Stimulated activated naive CD4-positive, alpha-beta T cell treated with Interleukin-2 at 50 U/mL for 16 hours (primary cell): ENCODE data around the gene BHLHA15.

Experiments
- DNase-seq: peaks from one replicate; lab custom pipeline; 2025; lab: John Stamatoyannopoulos, UW

The BHLHA15 gene

DNA sequence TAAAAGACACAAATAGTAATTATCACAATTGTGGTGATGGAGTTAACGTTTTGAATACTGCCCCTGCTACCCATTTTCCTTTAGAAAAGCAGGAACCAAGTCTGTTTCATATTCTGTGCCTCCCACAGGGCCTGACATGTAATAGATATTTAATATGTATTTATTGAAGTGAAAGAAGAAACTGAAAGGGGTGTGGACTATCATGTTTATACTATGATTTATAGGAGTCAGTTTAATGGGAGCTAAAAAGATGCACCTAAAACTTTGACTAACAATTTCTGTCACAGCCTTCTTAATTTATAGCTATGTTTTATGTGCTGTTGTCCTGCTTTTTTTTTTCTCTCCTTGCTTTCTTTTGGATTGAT is 24.1 kb upstream of the BHLHA15 start:
- no peak for DNase-seq

DNA sequence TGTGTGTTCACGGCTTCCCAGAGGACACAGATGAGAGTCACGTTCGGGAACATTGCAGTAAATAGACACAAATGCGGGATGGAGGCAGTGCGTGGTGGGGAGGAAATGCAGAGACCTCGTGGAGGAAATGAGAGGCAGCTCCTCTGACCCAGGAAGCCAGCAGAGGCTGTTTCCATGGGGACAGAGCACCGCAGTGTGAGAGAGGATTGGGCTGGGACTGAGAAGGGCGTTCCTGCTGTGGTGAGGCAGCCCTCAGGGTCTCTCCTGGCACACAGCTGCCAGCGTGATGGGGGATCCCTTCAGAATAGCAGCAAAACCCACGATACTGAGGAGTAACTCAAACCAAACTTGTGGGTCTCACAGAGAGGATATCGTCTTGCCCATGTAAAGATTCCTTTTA is 21.7 kb upstream of the BHLHA15 start:
- no peak for DNase-seq

DNA sequence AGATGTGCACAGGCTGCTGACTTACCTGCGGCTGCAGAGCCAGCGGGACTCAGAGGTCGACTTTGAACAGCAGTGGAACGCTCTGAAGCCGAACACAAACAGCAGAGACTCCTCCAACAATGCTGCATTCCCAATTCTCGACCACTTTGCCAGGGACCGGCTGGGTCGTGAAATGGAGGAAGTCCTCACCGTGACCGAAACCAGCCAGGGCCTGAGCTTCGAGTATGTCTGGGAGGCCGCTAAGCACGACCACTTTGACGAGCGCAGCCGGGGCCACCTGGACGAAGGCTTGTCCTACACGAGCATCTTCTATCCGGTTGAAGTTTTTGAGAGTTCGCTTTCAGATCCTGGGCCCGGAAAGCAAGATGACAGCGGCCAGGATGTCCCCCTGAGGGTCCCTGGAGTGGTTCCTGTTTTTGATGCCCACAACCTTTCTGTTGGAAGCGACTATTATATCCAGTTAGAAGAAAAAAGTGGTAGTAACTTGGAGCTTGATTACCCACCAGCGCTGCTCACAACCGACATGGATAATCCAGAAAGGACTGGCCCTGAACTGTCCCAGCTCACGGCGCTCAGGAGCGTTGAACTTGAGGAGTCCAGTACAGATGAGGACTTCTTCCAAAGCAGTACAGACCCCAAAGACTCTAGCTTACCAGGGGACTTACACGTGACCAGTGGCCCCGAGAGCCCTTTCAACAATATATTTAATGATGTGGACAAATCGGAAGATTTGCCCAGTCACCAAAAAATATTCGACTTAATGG is 19.4 kb upstream of the BHLHA15 start:
- no peak for DNase-seq

DNA sequence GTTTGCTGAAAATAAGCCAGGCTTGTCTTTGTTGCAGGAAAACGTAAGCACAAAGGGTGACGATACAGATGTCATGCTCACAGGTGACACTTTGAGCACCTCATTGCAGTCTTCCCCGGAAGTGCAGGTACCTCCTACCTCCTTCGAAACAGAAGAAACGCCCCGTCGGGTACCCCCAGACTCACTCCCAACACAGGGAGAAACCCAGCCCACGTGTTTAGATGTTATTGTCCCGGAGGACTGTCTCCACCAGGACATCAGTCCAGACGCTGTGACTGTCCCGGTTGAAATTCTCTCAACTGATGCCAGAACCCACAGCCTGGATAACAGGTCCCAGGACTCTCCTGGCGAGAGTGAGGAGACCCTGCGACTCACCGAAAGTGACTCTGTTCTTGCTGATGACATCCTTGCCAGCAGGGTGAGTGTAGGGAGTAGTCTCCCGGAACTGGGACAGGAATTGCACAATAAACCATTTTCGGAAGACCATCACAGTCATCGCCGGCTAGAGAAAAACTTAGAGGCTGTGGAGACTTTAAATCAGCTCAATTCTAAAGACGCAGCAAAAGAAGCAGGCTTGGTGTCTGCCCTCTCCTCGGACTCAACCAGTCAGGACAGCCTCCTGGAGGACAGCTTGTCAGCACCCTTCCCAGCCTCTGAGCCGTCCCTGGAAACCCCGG is 18.3 kb upstream of the BHLHA15 start:
- no peak for DNase-seq

DNA sequence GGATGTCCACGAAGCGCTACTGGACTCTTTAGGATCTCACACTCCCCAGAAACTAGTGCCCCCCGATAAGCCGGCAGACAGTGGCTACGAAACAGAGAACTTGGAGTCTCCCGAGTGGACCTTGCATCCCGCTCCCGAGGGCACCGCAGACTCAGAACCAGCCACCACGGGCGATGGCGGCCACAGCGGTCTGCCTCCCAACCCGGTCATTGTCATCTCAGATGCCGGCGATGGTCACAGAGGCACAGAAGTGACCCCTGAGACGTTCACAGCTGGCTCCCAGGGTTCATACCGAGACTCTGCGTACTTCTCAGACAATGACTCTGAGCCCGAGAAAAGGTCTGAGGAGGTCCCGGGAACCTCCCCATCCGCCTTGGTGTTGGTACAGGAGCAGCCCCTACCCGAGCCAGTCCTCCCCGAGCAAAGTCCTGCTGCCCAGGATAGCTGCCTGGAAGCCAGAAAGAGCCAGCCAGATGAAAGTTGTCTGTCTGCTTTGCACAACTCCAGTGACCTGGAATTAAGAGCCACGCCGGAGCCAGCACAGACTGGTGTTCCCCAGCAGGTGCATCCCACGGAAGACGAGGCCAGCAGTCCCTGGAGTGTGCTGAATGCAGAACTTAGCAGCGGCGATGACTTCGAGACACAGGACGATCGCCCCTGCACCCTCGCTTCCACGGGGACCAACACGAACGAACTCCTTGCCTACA is 17.6 kb upstream of the BHLHA15 start:
- no peak for DNase-seq

DNA sequence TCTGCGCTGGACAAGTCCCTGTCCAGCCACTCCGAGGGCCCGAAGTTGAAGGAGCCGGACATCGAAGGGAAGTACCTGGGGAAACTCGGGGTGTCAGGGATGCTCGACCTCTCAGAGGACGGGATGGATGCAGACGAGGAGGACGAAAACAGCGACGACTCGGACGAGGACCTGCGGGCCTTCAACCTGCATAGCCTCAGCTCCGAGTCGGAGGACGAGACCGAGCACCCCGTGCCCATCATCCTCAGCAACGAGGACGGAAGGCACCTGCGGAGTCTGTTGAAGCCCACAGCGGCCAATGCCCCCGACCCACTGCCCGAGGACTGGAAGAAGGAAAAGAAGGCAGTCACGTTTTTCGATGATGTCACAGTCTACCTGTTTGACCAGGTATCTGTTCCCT is 17.1 kb upstream of the BHLHA15 start:
- no peak for DNase-seq

DNA sequence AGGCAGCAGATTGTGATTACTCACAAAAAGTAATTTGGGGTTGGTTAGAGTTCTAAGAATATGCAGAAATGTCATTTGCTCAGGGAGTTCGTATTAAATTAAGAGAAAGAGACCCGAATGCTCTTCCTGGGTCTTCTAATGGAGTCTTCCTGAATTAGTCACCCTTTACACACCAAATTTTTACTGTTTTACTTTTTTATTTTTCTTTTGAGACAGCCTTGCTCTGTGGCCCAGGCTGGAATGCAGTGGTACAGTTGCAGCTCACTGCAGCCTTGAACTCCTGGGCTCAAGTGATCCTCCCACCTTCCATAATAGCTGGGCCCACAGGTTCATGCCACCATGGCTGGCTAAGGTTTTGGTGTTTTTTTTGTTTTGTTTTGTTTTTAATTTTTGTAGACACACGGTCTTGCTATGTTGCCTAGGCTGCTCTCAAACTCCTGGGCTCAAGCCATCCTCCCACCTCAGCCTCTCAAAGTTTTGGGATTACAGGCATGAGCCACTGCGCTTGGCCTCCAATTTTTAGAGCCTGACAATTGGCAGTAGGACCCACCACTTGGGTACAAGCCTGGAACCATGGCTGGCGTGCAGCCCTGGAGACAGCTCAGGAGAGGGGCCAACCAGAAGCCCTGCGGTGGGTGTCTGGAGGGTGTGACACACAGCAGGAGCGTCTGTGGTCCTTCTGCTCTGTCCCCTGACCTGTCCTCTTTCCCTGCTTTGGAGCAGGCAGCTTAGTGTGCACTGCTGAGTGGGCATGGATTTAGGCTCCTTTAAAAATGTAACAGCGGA is 16.4 kb upstream of the BHLHA15 start:
- no peak for DNase-seq

DNA sequence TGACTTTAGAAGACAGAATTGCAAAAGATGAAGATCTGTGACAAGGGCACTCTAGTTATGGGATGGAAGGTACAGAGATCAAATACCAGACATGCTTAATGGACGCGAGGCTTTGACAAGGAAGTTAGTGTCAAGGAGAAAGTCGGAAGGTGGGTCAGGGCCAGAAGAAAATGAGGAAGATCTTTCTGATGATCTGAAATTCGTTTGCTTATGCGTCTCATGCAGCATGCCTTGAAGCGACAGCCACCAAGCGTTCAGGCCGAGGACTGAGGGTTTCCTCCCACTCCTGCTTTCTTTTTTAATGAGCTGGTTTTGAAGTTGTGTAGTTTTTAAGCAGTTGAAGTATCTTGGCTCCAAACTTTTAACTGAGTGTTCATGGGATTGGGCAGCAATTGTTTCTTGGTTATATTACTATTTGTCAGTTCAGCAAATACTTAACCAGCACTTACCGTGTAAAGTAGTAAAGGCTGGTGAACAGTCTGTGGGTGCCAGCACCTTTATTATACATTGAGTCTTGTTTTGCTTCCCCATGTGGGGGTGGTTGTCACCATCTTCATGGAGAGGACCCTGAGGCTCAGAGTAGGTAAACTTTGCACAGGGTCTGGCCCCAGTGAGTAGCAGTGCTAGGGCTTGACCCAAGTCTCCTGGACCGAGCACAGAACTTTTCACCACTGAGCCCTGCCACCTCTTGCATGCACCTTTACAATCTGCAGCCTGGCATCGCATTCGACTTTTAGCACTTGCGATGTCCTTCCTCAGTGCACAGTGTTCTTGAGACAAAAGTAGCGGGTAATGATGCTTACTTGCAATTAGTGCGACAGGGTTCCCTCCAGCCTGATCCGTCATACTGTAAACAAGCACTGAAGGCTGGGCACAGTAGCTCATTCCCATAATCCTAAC is 14.3 kb upstream of the BHLHA15 start:
- DNase-seq: no peak

DNA sequence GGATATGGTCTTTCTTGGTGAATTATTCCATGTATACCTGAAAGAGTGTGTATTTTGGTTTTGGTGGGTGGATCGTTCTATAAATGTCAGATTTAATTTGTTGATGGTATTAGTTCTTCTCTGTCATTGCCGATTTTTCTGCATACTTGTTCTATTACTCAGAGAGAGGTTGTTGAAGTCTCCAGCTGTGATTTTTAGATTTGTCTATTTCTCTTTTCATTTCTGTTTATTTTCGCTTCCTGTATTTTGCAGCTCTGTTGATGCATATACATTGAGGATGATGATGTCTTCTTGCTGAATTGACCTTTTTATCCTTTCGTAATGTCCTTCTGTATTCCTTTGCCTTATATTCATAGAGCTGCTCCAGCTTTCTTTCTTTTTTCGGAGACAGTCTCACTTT is 12.1 kb upstream of the BHLHA15 start:
- no peak for DNase-seq

DNA sequence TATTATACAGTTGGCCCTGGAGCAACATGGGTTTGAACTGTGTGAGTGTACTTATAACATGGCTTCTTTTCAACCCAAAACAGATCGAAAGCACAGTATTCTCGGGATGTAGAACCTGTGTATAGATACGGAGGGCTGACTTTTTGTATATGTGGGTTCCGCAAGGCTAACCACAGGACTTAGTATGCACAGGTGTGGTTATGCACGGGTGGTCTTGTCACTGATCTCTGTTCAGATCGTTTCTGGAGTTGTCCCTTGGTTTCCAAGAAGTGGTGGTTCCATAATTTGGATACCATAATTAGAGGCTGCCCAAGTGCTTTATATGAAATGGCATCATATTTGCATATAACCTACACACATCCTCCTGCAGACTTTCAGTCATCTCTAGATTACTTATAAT is 10.9 kb upstream of the BHLHA15 start:
- no peak for DNase-seq

DNA sequence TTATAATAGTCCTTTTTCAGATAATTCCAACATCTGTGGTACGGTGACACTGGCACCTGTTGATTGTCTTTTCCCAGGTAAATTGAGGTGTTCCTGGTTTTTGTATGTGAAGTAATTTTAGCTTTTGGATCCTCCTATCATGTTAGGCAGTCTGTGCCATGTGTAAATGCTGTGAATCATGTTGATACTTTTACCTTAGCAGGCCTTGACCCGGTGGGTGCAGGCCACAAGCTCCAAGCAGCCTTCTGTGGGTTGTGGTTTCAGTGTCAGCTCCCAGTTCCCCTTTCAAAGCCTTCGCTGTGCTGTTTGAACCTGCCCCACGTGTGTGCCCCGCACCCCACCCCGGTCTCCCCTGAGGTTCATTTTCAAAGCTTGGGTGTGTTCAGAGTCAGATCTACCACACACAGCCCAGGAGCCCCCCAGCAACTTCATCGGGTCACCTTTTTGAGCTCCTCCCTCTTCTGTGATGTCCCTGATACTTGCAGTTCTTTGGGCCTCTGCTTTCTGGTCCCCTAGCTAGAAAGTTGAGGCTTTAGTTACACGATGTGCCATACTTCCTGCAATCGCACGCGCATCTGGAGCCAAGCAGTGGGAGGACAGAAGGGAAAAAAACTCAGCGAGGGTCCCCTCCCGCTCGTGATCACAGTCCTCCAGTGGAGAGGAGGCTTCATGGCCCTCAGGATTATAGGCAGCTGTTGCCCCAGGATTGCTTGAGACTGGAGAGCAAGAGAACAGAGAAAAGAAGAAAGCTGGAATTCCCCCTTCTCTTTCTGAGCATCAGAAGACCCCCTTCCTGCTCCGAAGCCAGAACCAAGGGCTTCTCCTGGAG is 8.7 kb upstream of the BHLHA15 start:
- peak; percentile 26 for DNase-seq

DNA sequence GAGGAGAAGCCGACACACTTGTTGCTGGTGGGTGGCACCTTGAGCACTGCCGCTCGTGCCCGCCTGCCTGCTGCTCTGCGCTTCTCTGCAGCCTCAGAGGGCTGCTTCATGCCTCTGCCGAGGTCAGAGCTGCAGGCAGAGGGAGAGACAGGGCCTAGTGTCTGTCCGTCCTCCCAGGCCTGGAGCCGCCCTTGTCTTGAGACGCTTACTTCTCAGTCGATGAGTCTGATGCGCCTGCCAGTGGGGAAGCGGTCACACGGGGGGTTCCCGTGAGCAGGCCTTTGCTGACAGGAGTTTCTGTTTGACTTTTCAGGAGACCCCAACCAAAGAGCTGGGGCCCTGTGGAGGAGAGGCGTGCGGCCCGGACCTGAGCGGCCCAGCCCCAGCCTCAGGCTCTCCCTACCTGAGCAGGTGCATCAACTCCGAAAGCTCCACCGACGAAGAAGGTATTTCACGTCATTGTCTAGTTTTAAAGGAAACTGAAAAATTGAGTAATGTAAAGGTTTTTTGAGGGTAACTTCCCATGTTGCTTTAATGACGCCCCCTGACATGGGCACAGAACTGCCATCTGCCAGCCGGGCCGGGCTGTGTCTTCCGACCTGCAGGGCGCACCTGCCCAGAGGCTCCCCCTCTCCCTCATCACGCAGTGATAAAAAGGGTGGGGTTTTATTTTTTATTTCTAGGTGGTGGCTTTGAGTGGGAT is 7.8 kb upstream of the BHLHA15 start:
- DNase-seq: no peak

DNA sequence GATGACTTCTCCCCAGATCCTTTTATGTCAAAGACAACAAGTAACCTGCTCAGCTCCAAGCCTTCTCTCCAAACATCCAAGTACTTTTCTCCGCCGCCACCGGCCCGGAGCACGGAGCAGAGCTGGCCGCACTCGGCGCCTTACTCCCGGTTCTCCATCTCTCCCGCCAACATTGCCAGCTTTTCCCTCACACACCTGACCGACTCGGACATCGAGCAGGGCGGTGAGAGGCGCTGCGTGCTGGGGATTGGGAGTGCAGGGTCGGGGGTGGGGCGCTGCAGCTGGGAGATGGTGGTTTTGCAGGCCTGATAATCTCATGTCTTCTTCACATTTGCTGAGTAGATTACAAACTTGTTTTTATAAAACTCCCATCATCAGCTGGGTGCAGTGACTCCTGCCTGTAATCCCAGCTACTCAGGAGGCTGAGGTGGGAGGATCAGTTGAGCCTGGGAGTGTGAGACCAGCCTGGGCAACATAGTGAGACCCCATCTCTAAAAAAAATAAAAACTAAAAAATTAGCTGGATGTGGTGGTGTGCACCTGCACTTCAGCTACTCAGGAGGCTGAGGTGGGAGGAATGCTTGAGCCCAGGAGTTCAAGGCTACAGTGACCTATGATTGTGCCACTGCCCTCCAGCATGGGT is 7.2 kb upstream of the BHLHA15 start:
- no peak for DNase-seq

DNA sequence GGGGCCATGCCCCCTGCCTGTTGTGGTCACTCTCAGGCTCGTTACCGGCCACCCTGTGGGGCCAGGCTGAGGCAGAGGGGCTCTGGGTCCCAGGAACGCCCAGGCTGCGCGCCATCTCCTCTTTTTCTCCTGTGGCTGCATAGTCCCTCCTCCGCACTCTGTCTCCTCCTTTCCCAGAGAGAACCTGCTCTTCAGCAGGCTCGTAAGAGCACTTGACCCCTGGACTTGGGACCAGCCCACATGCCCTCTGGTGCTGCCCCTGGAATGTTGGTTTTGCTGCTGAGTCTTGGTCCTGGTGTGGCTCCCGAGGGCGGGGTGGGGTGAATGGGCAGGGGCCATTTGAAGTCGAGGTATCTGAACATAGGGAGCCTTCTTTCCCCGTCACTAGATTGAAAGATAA is 6.6 kb upstream of the BHLHA15 start:
- no peak for DNase-seq

DNA sequence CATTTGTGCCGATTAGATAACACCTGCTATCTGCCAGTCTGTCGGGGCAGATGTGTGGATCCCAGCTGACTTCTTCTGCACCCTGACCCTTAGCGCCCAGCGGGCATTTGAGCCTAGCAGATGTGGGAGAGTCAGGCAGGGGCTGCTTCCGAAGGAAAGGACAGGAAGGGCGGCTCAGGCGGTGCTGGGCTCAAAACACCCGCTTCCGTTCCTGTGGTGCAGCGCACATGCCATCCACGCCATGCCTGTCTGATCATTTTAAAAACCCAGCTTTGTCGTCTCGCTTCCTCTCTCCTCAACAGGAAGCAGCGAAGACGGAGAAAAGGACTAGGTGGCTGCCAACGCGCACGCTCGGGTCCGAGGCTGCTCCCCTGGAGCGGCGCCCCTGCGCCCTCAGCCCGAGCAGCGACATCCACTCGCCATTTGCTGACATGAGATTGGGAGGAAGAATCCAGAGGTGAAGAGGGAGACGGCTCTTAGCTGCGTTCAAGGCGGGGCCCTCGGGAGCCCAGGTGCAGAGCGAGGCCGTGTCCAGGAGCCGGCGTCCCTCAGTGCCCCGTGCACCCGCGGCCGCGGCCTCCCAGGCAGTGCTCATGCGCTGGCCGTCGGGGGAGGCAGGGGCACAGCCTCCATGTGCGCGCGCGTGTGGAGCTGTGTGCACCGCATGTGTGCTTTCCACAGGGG is 5.9 kb upstream of the BHLHA15 start:
- DNase-seq: no peak

DNA sequence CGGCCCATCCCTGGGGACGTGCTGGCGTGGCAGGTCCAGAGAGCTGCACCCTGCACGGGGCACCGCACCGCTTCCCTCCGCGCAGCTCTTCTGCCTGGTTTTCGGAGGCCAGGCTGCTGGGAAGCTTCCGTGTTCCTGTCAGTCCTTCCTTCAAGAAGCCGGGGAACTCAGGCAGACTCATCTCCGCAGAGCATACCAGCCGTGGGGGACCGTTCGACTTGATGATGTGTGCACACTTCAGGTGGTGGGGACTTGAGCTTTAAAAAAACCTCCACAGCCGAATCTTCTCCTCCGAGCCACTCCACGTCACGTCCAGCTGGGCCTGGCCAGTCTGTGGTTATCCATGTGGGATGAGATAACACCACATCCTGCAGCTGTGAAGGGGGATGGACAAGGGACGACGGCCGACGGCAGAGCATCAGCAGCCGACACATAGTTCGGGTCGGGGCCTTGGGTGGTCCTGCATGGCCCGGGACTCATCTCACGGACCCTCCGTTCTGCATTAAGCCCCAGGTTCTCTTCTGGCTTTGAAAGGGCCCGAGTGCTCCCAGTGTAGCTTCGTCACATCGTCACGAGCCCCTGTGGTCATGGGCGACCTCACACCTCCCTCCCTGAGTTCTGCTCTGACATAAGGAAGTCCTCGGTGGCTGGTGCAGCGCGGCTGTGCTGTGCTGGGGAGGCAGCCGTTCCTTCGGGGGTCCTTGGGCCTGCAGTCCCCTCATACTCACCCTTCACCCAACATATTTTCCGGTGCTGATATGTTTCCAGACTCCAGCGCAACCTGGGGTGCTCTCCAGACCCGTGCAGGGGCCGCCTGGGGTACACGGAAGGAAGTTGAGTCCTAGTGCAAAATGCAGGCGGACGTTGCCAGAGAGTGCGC is 4.5 kb upstream of the BHLHA15 start:
- no peak for DNase-seq

DNA sequence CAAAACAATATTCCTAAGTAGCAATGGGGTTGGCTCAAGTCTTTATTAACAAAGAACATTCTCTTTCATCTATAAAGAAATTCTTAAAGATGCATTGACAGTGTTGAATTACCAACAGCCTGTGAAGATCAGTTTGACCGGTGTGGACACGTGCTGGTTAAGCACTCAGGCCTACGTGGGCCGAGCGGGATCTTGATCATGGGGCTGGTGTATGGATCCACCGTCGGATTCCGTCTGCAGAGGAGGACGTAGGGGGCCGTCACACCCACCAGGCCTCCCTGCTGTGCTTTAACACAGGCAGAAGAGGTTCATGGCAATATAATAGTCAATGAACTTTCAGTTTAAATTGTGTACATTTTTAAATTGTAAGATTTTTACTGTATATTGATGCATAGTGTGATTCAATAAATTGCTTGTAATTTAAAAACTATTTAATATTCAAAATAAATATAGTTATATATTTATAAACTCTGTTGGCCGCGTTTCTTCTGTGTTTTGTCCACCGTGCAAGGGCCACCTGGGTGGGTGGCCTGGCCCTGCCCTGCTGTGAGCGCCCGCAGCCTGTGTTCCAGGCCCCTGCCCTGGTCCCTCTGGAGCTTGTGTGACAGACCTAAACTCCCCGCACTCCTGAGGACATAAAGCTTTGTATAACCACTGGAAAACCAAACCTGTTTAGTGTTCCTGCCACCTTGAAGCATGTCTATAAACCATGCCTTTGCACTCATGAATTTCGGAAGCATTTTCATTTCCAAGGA is 1.9 kb upstream of the BHLHA15 start:
- DNase-seq: no peak
